HEK293 (cell line): ENCODE data around the gene TM9SF1.

Source experiments
- CTCF ChIA-PET: fragments of 350-600 bp; formaldehyde crosslinking; extraction: SDS; loops from one replicate; lab custom pipeline; 2021; ENCODE audit warnings: antibody characterized with exemption; lab: Yijun Ruan, JAX
- POLR2A ChIA-PET: fragments of 300-600 bp; formaldehyde crosslinking; extraction: SDS; loops from one replicate; lab custom pipeline; 2020; ENCODE audit warnings: antibody characterized with exemption, inconsistent platforms; lab: Yijun Ruan, JAX
- H3K27ac ChIP-seq: fragments of 200-500 bp; sonication (Bioruptor generic); 2 replicates; pipeline ENCODE4 v1.5.1; 2014; ENCODE audit warnings: low read depth, low read length, control low read depth, inconsistent platforms; ENCODE audit errors: extremely low read depth
- H3K36me3 ChIP-seq, 2 experiments: fragments of 200-500 bp in 1 of 2; sonication (Bioruptor generic) in 1 of 2; 1 replicate in 1 of 2; 2 replicates in 1 of 2; pipeline ENCODE4 v1.5.1; 2014 to 2017; ENCODE audit warnings: inconsistent platforms in 2 of 2, low read length in 2 of 2; ENCODE audit not compliant: control insufficient read depth in 2 of 2, insufficient read depth in 1 of 2
- H3K4me1 ChIP-seq: fragments of 200-500 bp; sonication (Bioruptor generic); 2 replicates; pipeline ENCODE4 v1.5.1; 2014; ENCODE audit warnings: mild to moderate bottlenecking, low read length, inconsistent platforms; ENCODE audit not compliant: control insufficient read depth, insufficient read depth
- H3K4me3 ChIP-seq: 2 replicates; pipeline ENCODE4 v1.5.1; 2011; ENCODE audit warnings: low read depth, mild to moderate bottlenecking, control low read depth, low read length, moderate library complexity
- H3K9me3 ChIP-seq: fragments of 200-500 bp; sonication (Bioruptor generic); 2 replicates; pipeline ENCODE4 v1.5.1; 2014; ENCODE audit warnings: low read depth, low read length, inconsistent platforms; ENCODE audit not compliant: control insufficient read depth, insufficient read depth
- EGR2 ChIP-seq: fragments of 450-650 bp; formaldehyde crosslinking; IDR thresholded peaks from 2 replicates; pipeline ENCODE4 v1.5.1; 2016; ENCODE audit warnings: low read depth, missing biosample characterization, missing genetic modification characterization
- FEZF1 ChIP-seq: fragments of 450-650 bp; formaldehyde crosslinking; IDR thresholded peaks from 2 replicates; pipeline ENCODE4 v1.5.1; 2016; ENCODE audit warnings: missing biosample characterization, missing genetic modification characterization
- GFI1B ChIP-seq: fragments of 450-650 bp; formaldehyde crosslinking; IDR thresholded peaks from 2 replicates; pipeline ENCODE4 v1.5.1; 2016; ENCODE audit warnings: missing biosample characterization, missing genetic modification characterization
- GLIS1 ChIP-seq: fragments of 450-650 bp; formaldehyde crosslinking; IDR thresholded peaks from 2 replicates; pipeline ENCODE4 v1.5.1; 2016; ENCODE audit warnings: missing biosample characterization, missing genetic modification characterization
- SCRT1 ChIP-seq: fragments of 450-650 bp; formaldehyde crosslinking; IDR thresholded peaks from 2 replicates; pipeline ENCODE4 v1.5.1; 2016; ENCODE audit warnings: missing biosample characterization, missing genetic modification characterization, borderline replicate concordance
- SP2 ChIP-seq: fragments of 450-650 bp; formaldehyde crosslinking; IDR thresholded peaks from 2 replicates; pipeline ENCODE4 v1.5.1; 2016; ENCODE audit warnings: missing biosample characterization, missing genetic modification characterization
- SP3 ChIP-seq: fragments of 450-650 bp; formaldehyde crosslinking; IDR thresholded peaks from 2 replicates; pipeline ENCODE4 v1.5.1; 2016; ENCODE audit warnings: missing biosample characterization, missing genetic modification characterization
- ZNF10 ChIP-seq: fragments of 450-650 bp; formaldehyde crosslinking; IDR thresholded peaks from 2 replicates; pipeline ENCODE4 v1.5.1; 2017; ENCODE audit warnings: missing biosample characterization, missing genetic modification characterization
- ZNF16 ChIP-seq: fragments of 450-650 bp; formaldehyde crosslinking; IDR thresholded peaks from 2 replicates; pipeline ENCODE4 v1.5.1; 2016; ENCODE audit warnings: low read depth, missing biosample characterization, missing genetic modification characterization
- ZNF169 ChIP-seq: fragments of 450-650 bp; formaldehyde crosslinking; IDR thresholded peaks from 2 replicates; pipeline ENCODE4 v1.5.1; 2016; ENCODE audit warnings: missing biosample characterization, missing genetic modification characterization
- ZNF19 ChIP-seq: fragments of 450-650 bp; formaldehyde crosslinking; IDR thresholded peaks from 2 replicates; pipeline ENCODE4; 2016; ENCODE audit warnings: missing biosample characterization, missing genetic modification characterization, low read depth
- ZNF2 ChIP-seq: fragments of 450-650 bp; formaldehyde crosslinking; IDR thresholded peaks from 2 replicates; pipeline ENCODE4 v1.5.1; 2016; ENCODE audit warnings: missing biosample characterization, missing genetic modification characterization
- ZNF433 ChIP-seq: fragments of 450-650 bp; formaldehyde crosslinking; IDR thresholded peaks from 2 replicates; pipeline ENCODE4 v1.5.1; 2016; ENCODE audit warnings: missing biosample characterization, missing genetic modification characterization, low read depth
- ZNF473 ChIP-seq: fragments of 450-650 bp; formaldehyde crosslinking; IDR thresholded peaks from 2 replicates; pipeline ENCODE4 v1.5.1; 2017; ENCODE audit warnings: missing biosample characterization, missing genetic modification characterization
- ZNF510 ChIP-seq: fragments of 450-650 bp; formaldehyde crosslinking; IDR thresholded peaks from 2 replicates; pipeline ENCODE4 v1.5.1; 2018; ENCODE audit warnings: mild to moderate bottlenecking, missing genetic modification characterization, missing biosample characterization; ENCODE audit not compliant: insufficient replicate concordance
- ZNF555 ChIP-seq: fragments of 450-650 bp; formaldehyde crosslinking; conservative IDR thresholded peaks from 2 replicates; pipeline ENCODE4 v1.5.1; 2017; ENCODE audit warnings: missing biosample characterization, mild to moderate bottlenecking, missing genetic modification characterization, inconsistent platforms
- ZNF621 ChIP-seq: fragments of 450-650 bp; formaldehyde crosslinking; IDR thresholded peaks from 2 replicates; pipeline ENCODE4 v1.5.1; 2017; ENCODE audit warnings: missing biosample characterization, missing genetic modification characterization
- ZNF707 ChIP-seq: fragments of 450-650 bp; formaldehyde crosslinking; IDR thresholded peaks from 2 replicates; pipeline ENCODE4 v1.5.1; 2016; ENCODE audit warnings: missing biosample characterization, missing genetic modification characterization
- ZNF792 ChIP-seq: fragments of 450-650 bp; formaldehyde crosslinking; IDR thresholded peaks from 2 replicates; pipeline ENCODE4 v1.5.1; 2016; ENCODE audit warnings: missing biosample characterization, missing genetic modification characterization
- TF ChIP-seq, protein P1 (sequence below): fragments of 450-650 bp; formaldehyde crosslinking; IDR thresholded peaks from 2 replicates; pipeline ENCODE4 v1.5.1; 2016; ENCODE audit warnings: missing biosample characterization, missing genetic modification characterization
- TF ChIP-seq, protein P2 (sequence below): fragments of 450-650 bp; formaldehyde crosslinking; IDR thresholded peaks from 2 replicates; pipeline ENCODE4 v1.5.1; 2017; ENCODE audit warnings: missing biosample characterization, missing genetic modification characterization
- TF ChIP-seq, protein P3 (sequence below): fragments of 450-650 bp; formaldehyde crosslinking; IDR thresholded peaks from 2 replicates; pipeline ENCODE4 v1.5.1; 2016; ENCODE audit warnings: missing biosample characterization, missing genetic modification characterization

Gene TM9SF1

DNA sequence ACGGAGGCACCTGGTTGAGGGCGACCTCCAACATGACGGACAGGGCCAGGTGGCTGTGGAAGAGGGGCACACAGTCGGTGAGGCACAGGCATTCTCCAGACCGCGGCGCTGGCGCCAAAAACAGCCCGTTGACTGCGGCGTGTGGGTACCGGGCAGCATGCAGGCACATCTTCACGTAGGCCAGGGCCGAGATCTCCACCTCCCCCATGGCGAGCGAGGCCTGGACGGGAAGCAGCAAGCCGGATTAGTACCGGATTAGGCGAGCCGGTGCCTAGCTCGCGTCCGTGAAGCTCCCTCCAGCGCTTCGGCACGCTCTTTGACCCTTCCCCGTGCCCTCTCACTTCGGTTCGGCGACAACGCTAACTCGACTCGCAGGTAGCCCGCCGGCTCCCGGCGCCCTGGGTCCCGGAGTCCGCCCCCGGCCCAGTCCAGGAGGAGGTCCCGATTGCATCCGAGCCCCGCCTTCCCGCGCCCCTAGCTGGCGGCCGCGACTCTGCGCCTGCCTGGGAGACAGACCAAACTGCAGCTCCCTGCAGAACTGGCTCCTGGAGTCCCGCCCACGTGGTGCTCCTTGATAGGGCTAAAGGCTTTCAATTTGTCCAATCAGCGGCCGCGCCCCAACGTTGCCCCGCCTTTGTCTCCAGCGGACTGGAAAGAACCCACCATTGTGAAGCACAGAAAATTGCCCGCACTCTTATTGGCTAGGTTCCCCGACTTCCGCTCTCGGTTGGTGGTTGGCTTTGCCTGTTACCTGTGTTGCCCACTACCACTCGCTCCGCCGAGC is 54.0 kb downstream of the TM9SF1 start, which contains the start of gene EMC9 (continued):
- TF ChIP-seq, protein P1, sequence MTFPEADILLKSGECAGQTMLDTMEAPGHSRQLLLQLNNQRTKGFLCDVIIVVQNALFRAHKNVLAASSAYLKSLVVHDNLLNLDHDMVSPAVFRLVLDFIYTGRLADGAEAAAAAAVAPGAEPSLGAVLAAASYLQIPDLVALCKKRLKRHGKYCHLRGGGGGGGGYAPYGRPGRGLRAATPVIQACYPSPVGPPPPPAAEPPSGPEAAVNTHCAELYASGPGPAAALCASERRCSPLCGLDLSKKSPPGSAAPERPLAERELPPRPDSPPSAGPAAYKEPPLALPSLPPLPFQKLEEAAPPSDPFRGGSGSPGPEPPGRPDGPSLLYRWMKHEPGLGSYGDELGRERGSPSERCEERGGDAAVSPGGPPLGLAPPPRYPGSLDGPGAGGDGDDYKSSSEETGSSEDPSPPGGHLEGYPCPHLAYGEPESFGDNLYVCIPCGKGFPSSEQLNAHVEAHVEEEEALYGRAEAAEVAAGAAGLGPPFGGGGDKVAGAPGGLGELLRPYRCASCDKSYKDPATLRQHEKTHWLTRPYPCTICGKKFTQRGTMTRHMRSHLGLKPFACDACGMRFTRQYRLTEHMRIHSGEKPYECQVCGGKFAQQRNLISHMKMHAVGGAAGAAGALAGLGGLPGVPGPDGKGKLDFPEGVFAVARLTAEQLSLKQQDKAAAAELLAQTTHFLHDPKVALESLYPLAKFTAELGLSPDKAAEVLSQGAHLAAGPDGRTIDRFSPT (tag by site-specific recombination), result peak; percentile 94
- TF ChIP-seq ZNF19 (tag by site-specific recombination) (no peak), ZNF792 (tag by site-specific recombination) (no peak; the same call in 1 of the 2 replicates), ZNF555 (tag by site-specific recombination) (no peak), SP3 (peak; percentile 85), ZNF621 (tag by site-specific recombination) (no peak), SCRT1 (no peak), ZNF707 (tag by site-specific recombination) (no peak), ZNF2 (peak; percentile 81; the same call in 1 of the 2 replicates), GFI1B (tag by site-specific recombination) (no peak), ZNF10 (tag by site-specific recombination) (peak; percentile 53; the same call in 1 of the 2 replicates), ZNF169 (tag by site-specific recombination) (no peak), ZNF510 (tag by site-specific recombination) (no peak), FEZF1 (tag by site-specific recombination) (no peak)

DNA sequence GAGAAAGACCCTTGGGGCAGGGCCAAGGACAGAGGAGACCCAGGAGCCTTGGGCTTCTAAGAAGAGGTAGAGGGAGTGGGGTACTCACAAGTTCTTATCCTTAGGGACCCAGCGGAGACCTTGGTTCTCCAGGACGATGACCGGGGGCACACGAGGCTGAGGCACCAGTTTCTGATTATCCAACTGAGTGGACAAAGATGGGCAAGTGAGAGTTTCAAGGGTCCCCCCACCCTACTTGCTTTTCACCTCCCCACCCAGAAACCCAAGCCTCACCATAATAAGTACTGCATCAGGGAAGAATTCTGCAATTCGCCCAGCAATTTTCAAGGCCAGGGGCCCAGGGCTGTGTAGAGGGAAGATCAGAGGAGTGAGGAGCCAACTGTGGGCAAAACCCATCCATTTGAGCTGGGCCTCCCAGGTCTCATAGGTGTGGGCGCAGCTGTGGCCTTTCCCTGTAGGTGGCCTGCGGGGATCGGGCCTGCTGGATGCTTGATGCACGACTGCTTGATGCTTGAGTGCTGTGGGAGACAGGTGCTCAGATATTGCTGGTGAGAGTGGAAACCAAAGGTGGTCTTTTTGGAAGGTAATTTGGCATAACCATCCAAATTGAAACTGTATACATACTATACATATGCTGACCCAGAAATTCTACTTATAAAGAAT is 55.8 kb downstream of the TM9SF1 start:
- TF ChIP-seq GLIS1 (tag by site-specific recombination), result peak; percentile 48
- TF ChIP-seq ZNF473, result no peak
- TF ChIP-seq, protein P2, sequence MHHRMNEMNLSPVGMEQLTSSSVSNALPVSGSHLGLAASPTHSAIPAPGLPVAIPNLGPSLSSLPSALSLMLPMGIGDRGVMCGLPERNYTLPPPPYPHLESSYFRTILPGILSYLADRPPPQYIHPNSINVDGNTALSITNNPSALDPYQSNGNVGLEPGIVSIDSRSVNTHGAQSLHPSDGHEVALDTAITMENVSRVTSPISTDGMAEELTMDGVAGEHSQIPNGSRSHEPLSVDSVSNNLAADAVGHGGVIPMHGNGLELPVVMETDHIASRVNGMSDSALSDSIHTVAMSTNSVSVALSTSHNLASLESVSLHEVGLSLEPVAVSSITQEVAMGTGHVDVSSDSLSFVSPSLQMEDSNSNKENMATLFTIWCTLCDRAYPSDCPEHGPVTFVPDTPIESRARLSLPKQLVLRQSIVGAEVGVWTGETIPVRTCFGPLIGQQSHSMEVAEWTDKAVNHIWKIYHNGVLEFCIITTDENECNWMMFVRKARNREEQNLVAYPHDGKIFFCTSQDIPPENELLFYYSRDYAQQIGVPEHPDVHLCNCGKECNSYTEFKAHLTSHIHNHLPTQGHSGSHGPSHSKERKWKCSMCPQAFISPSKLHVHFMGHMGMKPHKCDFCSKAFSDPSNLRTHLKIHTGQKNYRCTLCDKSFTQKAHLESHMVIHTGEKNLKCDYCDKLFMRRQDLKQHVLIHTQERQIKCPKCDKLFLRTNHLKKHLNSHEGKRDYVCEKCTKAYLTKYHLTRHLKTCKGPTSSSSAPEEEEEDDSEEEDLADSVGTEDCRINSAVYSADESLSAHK (tag by site-specific recombination), result peak; percentile 98
- TF ChIP-seq SP2, result no peak
- no peak for TF ChIP-seq ZNF433 (tag by site-specific recombination)
- TF ChIP-seq ZNF16, result no peak
- TF ChIP-seq, protein P3, sequence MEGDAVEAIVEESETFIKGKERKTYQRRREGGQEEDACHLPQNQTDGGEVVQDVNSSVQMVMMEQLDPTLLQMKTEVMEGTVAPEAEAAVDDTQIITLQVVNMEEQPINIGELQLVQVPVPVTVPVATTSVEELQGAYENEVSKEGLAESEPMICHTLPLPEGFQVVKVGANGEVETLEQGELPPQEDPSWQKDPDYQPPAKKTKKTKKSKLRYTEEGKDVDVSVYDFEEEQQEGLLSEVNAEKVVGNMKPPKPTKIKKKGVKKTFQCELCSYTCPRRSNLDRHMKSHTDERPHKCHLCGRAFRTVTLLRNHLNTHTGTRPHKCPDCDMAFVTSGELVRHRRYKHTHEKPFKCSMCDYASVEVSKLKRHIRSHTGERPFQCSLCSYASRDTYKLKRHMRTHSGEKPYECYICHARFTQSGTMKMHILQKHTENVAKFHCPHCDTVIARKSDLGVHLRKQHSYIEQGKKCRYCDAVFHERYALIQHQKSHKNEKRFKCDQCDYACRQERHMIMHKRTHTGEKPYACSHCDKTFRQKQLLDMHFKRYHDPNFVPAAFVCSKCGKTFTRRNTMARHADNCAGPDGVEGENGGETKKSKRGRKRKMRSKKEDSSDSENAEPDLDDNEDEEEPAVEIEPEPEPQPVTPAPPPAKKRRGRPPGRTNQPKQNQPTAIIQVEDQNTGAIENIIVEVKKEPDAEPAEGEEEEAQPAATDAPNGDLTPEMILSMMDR (tag by site-specific recombination), result 0 out of 2 replicates have a peak, but pooled peaks have one; percentile 10
- TF ChIP-seq EGR2 (tag by site-specific recombination), result 0 out of 2 replicates have a peak, but pooled peaks have one; percentile 12
- Histone ChIP-seq H3K27ac (peak overlapping the region; percentile 35; the same call in 1 of the 2 replicates), H3K4me3 (peak overlapping the region; percentile 90), H3K9me3 (no peaks in the 10 kb centered on the region), H3K4me1 (peaks cover 4% of the 10 kb centered on the region; the same call in 1 of the 2 replicates), H3K36me3 (peaks cover 11 to 40% of the 10 kb centered on the region in 2 experiments)
- ChIA-PET CTCF (interaction anchor here (1.0 kb wide), 1 partner anchor 23 kb away, joined by 3 read pairs; no protein-coding TSS in a partner anchor), POLR2A (interaction anchor here (1.1 to 7.3 kb wide), 4 partner anchors 7 to 45 kb away, joined by 3 to 163 read pairs (median 52); partner anchors contain the start of genes DCAF11, IRF9, NRL and PCK2)
